ENCODE measurements around the gene NEXMIF.
"Not testable (repeated sequence)": the region's sequence is repeated elsewhere in the genome, so short reads cannot be mapped to it uniquely, and the experiment has no call there.

Gene NEXMIF

GRCh38 chrX:74925225-74926088, at the start of gene NEXMIF:
NEXMIF (minus strand) TSS chrX:74925452.
- DNase-seq (ENCODE audit: low read depth in 2 of 2): no peak

GRCh38 chrX:74961962-74962361, 36.7 kb upstream of the NEXMIF start:
- not testable (repeated sequence) for DNase-seq (ENCODE audit: low read depth in 2 of 2)

- no peak for DNase-seq (ENCODE audit: low read depth in 2 of 2)
Measured at GRCh38 chrX:74949717-74950116, 24.5 kb upstream of the NEXMIF start.

- DNase-seq (ENCODE audit: low read depth in 2 of 2): no peak
Measured at GRCh38 chrX:74940414-74940813, 15.2 kb upstream of the NEXMIF start.

GRCh38 chrX:74931214-74931613, 6.0 kb upstream of the NEXMIF start:
- no peak for DNase-seq (ENCODE audit: low read depth in 2 of 2)

- no peak for DNase-seq (ENCODE audit: low read depth in 2 of 2)
Measured at GRCh38 chrX:74924449-74925224, 615 bp downstream of the NEXMIF start.

GRCh38 chrX:74923942-74924448, 1.3 kb downstream of the NEXMIF start:
- DNase-seq (ENCODE audit: low read depth in 2 of 2): no peak

GRCh38 chrX:74922922-74923543, 2.2 kb downstream of the NEXMIF start:
- no peak for DNase-seq (ENCODE audit: low read depth in 2 of 2)

- no peak for DNase-seq (ENCODE audit: low read depth in 2 of 2)
Measured at GRCh38 chrX:74911494-74911893, 13.8 kb downstream of the NEXMIF start.

GRCh38 chrX:74906417-74906816, 18.8 kb downstream of the NEXMIF start:
- DNase-seq (ENCODE audit: low read depth in 2 of 2): no peak

- DNase-seq (ENCODE audit: low read depth in 2 of 2): no peak
Measured at GRCh38 chrX:74902806-74903205, 22.4 kb downstream of the NEXMIF start.

- DNase-seq (ENCODE audit: low read depth in 2 of 2): no peak
Measured at GRCh38 chrX:74892561-74892960, 32.7 kb downstream of the NEXMIF start.

GRCh38 chrX:74890676-74891430, 34.4 kb downstream of the NEXMIF start:
- no peak for DNase-seq (ENCODE audit: low read depth in 2 of 2)

GRCh38 chrX:74882383-74882782, 42.9 kb downstream of the NEXMIF start:
- not testable (repeated sequence) for DNase-seq (ENCODE audit: low read depth in 2 of 2)

- no peak for DNase-seq (ENCODE audit: low read depth in 2 of 2)
Measured at GRCh38 chrX:74865725-74866124, 59.5 kb downstream of the NEXMIF start.

GRCh38 chrX:74853255-74853654, 72.0 kb downstream of the NEXMIF start:
- no peak for DNase-seq (ENCODE audit: low read depth in 2 of 2)

GRCh38 chrX:74835566-74835965, 89.7 kb downstream of the NEXMIF start:
- DNase-seq (ENCODE audit: low read depth in 2 of 2): no peak

GRCh38 chrX:74819797-74820196, 105.5 kb downstream of the NEXMIF start:
- DNase-seq (ENCODE audit: low read depth in 2 of 2): not testable (repeated sequence)

GRCh38 chrX:74814681-74815080, 110.6 kb downstream of the NEXMIF start:
- no peak for DNase-seq (ENCODE audit: low read depth in 2 of 2)

- no peak for DNase-seq (ENCODE audit: low read depth in 2 of 2)
Measured at GRCh38 chrX:74804574-74804973, 120.7 kb downstream of the NEXMIF start.

GRCh38 chrX:74800062-74800461, 125.2 kb downstream of the NEXMIF start:
- DNase-seq (ENCODE audit: low read depth in 2 of 2): no peak
